HepG2 (cell line): ENCODE results near the gene IFNA6. TPM values are rescaled to one million over a fixed set of nuclear protein-coding genes. Genes with fewer than 3 reads are reported as not detected.

Source experiments
- ATAC-seq: fragments of 200-7000 bp; cut with Tn5 transposase; 3 replicates; pipeline ENCODE4 v1.9.1; 2020; ENCODE audit warnings: mild to moderate bottlenecking, moderate library complexity
- BruUV-seq: library from RNA; stranded (reverse); fragments of 400-500 nt; replicated peaks from 2 replicates; lab custom pipeline; 2021; lab: Mats Ljungman, UMichigan
- CTCF ChIA-PET: fragments of 300-600 bp; formaldehyde crosslinking; extraction: SDS; loops from one replicate; lab custom pipeline; 2021; ENCODE audit warnings: low total read pairs, inconsistent platforms, low intra/inter-chr PET ratio; lab: Yijun Ruan, JAX
- POLR2A ChIA-PET: fragments of 350-600 bp; sonication (Branson Sonifier 250); formaldehyde crosslinking; loops from one replicate; lab custom pipeline; 2020; ENCODE audit warnings: antibody characterized with exemption, inconsistent platforms; lab: Yijun Ruan, JAX
- DNase-seq: peaks from one replicate; pipeline ENCODE4 v3.0.0-alpha.2; 2015; ENCODE audit warnings: low spot score
- FAIRE-seq: peaks from 3 replicates; lab custom pipeline; 2011; peaks lifted over from hg19 to GRCh38; lab: Jason Lieb, UNC
- H2AFZ ChIP-seq: one replicate; pipeline ENCODE4 v1.6.1; 2011; ENCODE audit warnings: low read length, inconsistent platforms
- H3K27ac ChIP-seq: fragments of 300-600 bp; 3 replicates; pipeline ENCODE4 v1.8.0; 2011; ENCODE audit warnings: mixed run types, mild to moderate bottlenecking, mixed read lengths, low read length, inconsistent platforms; ENCODE audit not compliant: insufficient read depth; ENCODE audit errors: extremely low read length
- H3K27me3 ChIP-seq, 2 experiments: fragments of 200-600 bp in 1 of 2; 2 replicates in 1 of 2; 3 replicates in 1 of 2; pipeline versions ENCODE4 v1.6.0 to v1.8.0; 2011; ENCODE audit warnings: low read length in 2 of 2, mild to moderate bottlenecking in 2 of 2, moderate library complexity in 2 of 2, inconsistent platforms in 1 of 2; ENCODE audit not compliant: insufficient read depth in 2 of 2, control insufficient read depth in 1 of 2
- H3K36me3 ChIP-seq, 2 experiments: fragments of 200-600 bp in 1 of 2; replicated peaks in 1 of 2; 2 replicates in 1 of 2; 3 replicates in 1 of 2; pipeline versions ENCODE4 v1.5.1 to v1.8.0; 2011; ENCODE audit warnings: low read length in 2 of 2, inconsistent platforms in 1 of 2; ENCODE audit not compliant: insufficient read depth in 2 of 2, control insufficient read depth in 1 of 2
- H3K4me1 ChIP-seq: 2 replicates; pipeline ENCODE4 v1.5.1; 2012; ENCODE audit warnings: low read length, inconsistent platforms; ENCODE audit not compliant: insufficient read depth
- H3K4me2 ChIP-seq: 2 replicates; pipeline ENCODE4 v1.6.0; 2011; ENCODE audit warnings: low read depth, low read length, inconsistent platforms
- H3K4me3 ChIP-seq, 3 experiments: fragments of 200-600 bp in 1 of 3; sonication (generic), shearing (Covaris generic) in 1 of 3; replicated peaks in 1 of 3; 2 replicates each; pipeline ENCODE4 v1.5.1; 2011 to 2016; ENCODE audit warnings: low read length in 3 of 3, inconsistent platforms in 2 of 3, low read depth in 2 of 3, mild to moderate bottlenecking in 2 of 3, control low read depth in 1 of 3, mixed read lengths in 1 of 3; ENCODE audit not compliant: insufficient read depth in 1 of 3
- H3K79me2 ChIP-seq: one replicate; pipeline ENCODE4 v1.6.1; 2011; ENCODE audit warnings: low read length, inconsistent platforms; ENCODE audit not compliant: insufficient read depth
- H3K9ac ChIP-seq: 2 replicates; pipeline ENCODE4 v1.6.0; 2011; ENCODE audit warnings: mild to moderate bottlenecking, low read depth, low read length, inconsistent platforms; ENCODE audit not compliant: insufficient read depth
- H3K9me3 ChIP-seq: 2 replicates; pipeline ENCODE4 v1.5.1; 2012; ENCODE audit warnings: mild to moderate bottlenecking, low read length
- H4K20me1 ChIP-seq: 2 replicates; pipeline ENCODE4 v1.6.0; 2011; ENCODE audit warnings: inconsistent platforms, mild to moderate bottlenecking, low read length, moderate library complexity; ENCODE audit not compliant: insufficient read depth
- CHD2 ChIP-seq: IDR thresholded peaks from 2 replicates; pipeline ENCODE4 v1.6.1; 2011; ENCODE audit warnings: low read depth, low read length, improper control_type of control experiment
- IRF2 ChIP-seq: IDR thresholded peaks from 2 replicates; pipeline ENCODE4 v1.6.1; 2018; ENCODE audit warnings: missing genetic modification reagents, missing compliant biosample characterization
- ISX ChIP-seq: sonication (generic); formaldehyde crosslinking; conservative IDR thresholded peaks from 2 replicates; pipeline ENCODE4 v1.5.0; 2020; ENCODE audit warnings: missing genetic modification reagents
- PHF8 ChIP-seq: sonication (generic); formaldehyde crosslinking; IDR thresholded peaks from 2 replicates; pipeline ENCODE4 v1.5.0; 2020; ENCODE audit warnings: missing genetic modification reagents
- RFX5 ChIP-seq: IDR thresholded peaks from 2 replicates; pipeline ENCODE4 v1.6.1; 2011; ENCODE audit warnings: low read depth, low read length, improper control_type of control experiment
- TBX2 ChIP-seq: sonication (generic); formaldehyde crosslinking; IDR thresholded peaks from 2 replicates; pipeline ENCODE4 v1.5.0; 2020; ENCODE audit warnings: missing genetic modification reagents, mild to moderate bottlenecking, borderline replicate concordance
- ZBTB38 ChIP-seq: sonication (generic); formaldehyde crosslinking; IDR thresholded peaks from 2 replicates; pipeline ENCODE4 v1.5.1; 2020; ENCODE audit warnings: mild to moderate bottlenecking, missing genetic modification reagents
- ZFP1 ChIP-seq: IDR thresholded peaks from 2 replicates; pipeline ENCODE4 v1.6.1; 2016
- ZNF274 ChIP-seq: sonication (generic); formaldehyde crosslinking; IDR thresholded peaks from 2 replicates; pipeline ENCODE4 v1.5.1; 2020; ENCODE audit warnings: mild to moderate bottlenecking, missing genetic modification reagents
- ZNF296 ChIP-seq: sonication (generic); formaldehyde crosslinking; conservative IDR thresholded peaks from 2 replicates; pipeline ENCODE4 v1.5.0; 2020; ENCODE audit warnings: mild to moderate bottlenecking, missing genetic modification reagents
- ZNF335 ChIP-seq: sonication (generic); formaldehyde crosslinking; IDR thresholded peaks from 2 replicates; pipeline ENCODE4 v1.4.0; 2020; ENCODE audit warnings: missing genetic modification reagents
- ZNF557 ChIP-seq: sonication (generic); formaldehyde crosslinking; IDR thresholded peaks from 2 replicates; pipeline ENCODE4 v1.4.0; 2020; ENCODE audit warnings: missing genetic modification reagents
- WGBS: methylation state at CpG from one replicate; pipeline ENCODE4 v1.1.6; 2017; ENCODE audit warnings: low lambda C conversion rate; 5-methylcytosine and 5-hydroxymethylcytosine counted together
- in situ Hi-C: cut with HindIII; loops from 2 replicates; pipeline ENCODE4 v1.10.0; 2017; ENCODE audit warnings: low pct_unique_long_range_greater_than_20kb; ENCODE audit not compliant: extremely low pct_ligation_motif_present
- intact Hi-C: fragments of 100-400 bp; cut with micrococcal nuclease; formaldehyde crosslinking; loops from one replicate; pipeline ENCODE4 v1.10.0; 2022; ENCODE audit not compliant: unreplicated experiment
- polyA plus RNA-seq, 8 experiments: library from polyadenylated mRNA; depleted of rRNA in 3 of 8; stranded (reverse) in 7 of 8; unstranded in 1 of 8; fragments of >200 nt; fragmentation: Illumina TruSeq in 4 of 8; extraction: Trizol in 4 of 8; gene quantifications; 2 replicates each; pipeline versions ENCODE4 v1.2.1 to v1.2.3, GENCODE V29; 2011 to 2016; ENCODE audit warnings: low read depth in 4 of 8, missing spikeins in 1 of 8, mixed read lengths in 1 of 8; ENCODE audit not compliant: insufficient read depth in 1 of 8
- total RNA-seq, 5 experiments: library from RNA; depleted of rRNA; stranded (reverse); fragments of >200 nt; fragmentation: Illumina TruSeq; extraction: Trizol; gene quantifications; 2 replicates each; pipeline ENCODE4 v1.2.3, GENCODE V29; 2016; ENCODE audit warnings: low read depth in 1 of 5
- TF ChIP-seq, protein P1 (sequence below): sonication (generic); formaldehyde crosslinking; IDR thresholded peaks from 2 replicates; pipeline ENCODE4 v1.5.0; 2020; ENCODE audit warnings: mild to moderate bottlenecking, missing genetic modification reagents, moderate library complexity
- TF ChIP-seq, protein P2 (sequence below): sonication (generic); formaldehyde crosslinking; IDR thresholded peaks from 2 replicates; pipeline ENCODE4 v1.5.1; 2020; ENCODE audit warnings: missing genetic modification reagents, mild to moderate bottlenecking, borderline replicate concordance

The IFNA6 gene
- total and polyA plus RNA-seq, 2 of the 13 experiments (the other 11 are each of a cell fraction or from before 2014, with no cell fraction given), result not detected

DNA sequence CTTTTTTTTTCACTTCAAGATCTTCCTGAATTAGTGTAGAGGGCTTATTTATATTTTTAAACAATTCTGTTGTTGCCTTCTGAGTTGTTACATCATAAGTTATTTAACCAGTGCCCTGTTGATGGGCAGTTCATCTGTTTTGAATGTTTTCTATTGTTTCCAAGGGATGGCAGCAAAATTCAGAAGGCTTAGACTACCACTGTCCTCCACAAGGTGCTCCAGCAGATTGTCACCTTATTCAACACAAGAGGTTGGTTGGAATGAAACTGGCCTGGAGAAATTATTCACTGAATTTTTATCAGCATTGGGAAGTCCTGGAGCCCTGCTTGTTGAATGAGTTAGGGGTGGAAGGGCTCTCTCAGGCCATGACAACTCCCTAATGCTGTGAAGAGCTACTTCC lies 14.2 kb downstream of the IFNA6 start:
- no peak overlapping the region for H3K4me2 ChIP-seq
- no peaks in the 10 kb centered on the region; the same call in 1 of the 2 replicates for H4K20me1 ChIP-seq
- H3K4me3 ChIP-seq, result no peak overlapping the region
- ATAC-seq (peak; percentile 39), DNase-seq (peak; percentile 33), FAIRE-seq (no peak)
- H3K27me3 ChIP-seq, result no peaks in the 10 kb centered on the region; a peak in 1 of 5 replicates
- no peak overlapping the region for H2AFZ ChIP-seq
- H3K9ac ChIP-seq, result no peak overlapping the region
- no peaks in the 10 kb centered on the region for H3K36me3 ChIP-seq
- H3K79me2 ChIP-seq, result peaks cover 32% of the 10 kb centered on the region
- no TSS peak for BruUV-seq
- CTCF ChIA-PET, result no interaction called here
- intact Hi-C loops, result loop anchor here (10.0 kb wide), 1 partner anchor 668 kb away; the partner anchor contains the start of gene CDKN2B
- no peak overlapping the region for H3K27ac ChIP-seq
- in situ Hi-C loops, result loop anchor here (10.0 kb wide), 1 partner anchor 458 kb away; no protein-coding TSS in a partner anchor
- no peaks in the 10 kb centered on the region for H3K9me3 ChIP-seq
- TF ChIP-seq, protein P1, sequence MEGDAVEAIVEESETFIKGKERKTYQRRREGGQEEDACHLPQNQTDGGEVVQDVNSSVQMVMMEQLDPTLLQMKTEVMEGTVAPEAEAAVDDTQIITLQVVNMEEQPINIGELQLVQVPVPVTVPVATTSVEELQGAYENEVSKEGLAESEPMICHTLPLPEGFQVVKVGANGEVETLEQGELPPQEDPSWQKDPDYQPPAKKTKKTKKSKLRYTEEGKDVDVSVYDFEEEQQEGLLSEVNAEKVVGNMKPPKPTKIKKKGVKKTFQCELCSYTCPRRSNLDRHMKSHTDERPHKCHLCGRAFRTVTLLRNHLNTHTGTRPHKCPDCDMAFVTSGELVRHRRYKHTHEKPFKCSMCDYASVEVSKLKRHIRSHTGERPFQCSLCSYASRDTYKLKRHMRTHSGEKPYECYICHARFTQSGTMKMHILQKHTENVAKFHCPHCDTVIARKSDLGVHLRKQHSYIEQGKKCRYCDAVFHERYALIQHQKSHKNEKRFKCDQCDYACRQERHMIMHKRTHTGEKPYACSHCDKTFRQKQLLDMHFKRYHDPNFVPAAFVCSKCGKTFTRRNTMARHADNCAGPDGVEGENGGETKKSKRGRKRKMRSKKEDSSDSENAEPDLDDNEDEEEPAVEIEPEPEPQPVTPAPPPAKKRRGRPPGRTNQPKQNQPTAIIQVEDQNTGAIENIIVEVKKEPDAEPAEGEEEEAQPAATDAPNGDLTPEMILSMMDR, result 0 out of 2 replicates have a peak, but pooled peaks have one; percentile 8
- TF ChIP-seq ZNF274 (CRISPR knock-in tag) (no peak), RFX5 (no peak)
- POLR2A ChIA-PET, result no interaction called here
- H3K4me1 ChIP-seq, result peaks cover 36% of the 10 kb centered on the region

DNA sequence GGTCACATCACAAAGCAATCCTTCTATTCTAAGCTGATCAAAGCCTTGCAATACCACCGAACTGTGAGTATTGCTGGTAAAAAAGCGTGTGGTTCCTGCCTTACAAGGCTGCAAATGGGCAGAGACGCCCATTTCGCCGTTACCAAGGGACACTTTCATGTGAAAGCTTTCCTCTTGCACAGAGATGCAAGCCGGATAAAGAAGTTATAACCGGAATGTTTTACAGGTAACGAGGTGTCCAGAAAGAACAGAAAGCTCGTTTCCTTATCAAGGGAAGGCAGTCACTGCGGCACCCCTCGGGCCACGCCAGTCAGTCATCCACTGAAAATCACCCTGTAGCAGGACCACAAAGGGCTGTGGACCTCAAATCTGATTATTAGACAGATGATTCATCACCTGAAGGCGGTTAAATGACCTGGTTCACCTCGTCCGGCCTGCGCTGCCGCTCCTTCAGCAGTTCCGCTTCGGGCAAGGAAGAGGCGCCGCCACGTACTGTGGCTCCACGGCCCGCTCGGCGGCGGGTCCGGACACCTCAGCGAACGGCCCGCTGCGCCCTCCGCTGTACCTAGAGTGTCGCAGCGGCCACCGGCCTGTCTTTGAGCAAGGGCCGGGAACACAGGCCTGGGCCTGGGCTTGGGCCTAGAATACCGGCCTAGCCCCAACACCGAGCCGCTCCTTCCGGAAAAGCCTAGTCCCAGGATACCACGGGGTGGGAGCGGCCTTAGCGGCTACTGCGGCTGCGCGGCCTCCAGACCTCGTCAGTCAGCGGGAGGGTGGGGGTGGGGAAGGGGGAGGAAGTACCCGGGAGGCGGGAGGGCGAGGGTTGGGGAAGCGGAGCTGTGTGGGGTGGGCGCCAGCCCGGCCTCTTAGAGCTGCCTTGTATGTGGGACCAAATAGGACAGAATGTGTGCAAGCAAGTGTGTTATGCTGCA lies 15.7 kb downstream of the IFNA6 start, which contains the start of gene KLHL9:
KLHL9 (minus strand) TSS at position 704 of the 932 bp plus-strand sequence; CDS start at position 159, 545 bp downstream.
- Histone ChIP-seq H4K20me1 (no peaks in the 10 kb centered on the region; the same call in 1 of the 2 replicates), H3K4me1 (peaks cover 38% of the 10 kb centered on the region), H3K79me2 (peaks cover 35% of the 10 kb centered on the region), H3K27me3 (no peaks in the 10 kb centered on the region; a peak in 1 of 5 replicates), H3K9me3 (no peaks in the 10 kb centered on the region), H3K4me3 (peak within 1 kb of the TSS; percentile 78 to 88 (median 86)), H3K27ac (peak within 1 kb of the TSS; percentile 93), H3K9ac (peak within 1 kb of the TSS; percentile 100), H3K4me2 (peak within 1 kb of the TSS; percentile 98), H3K36me3 (no peaks in the 10 kb centered on the region), H2AFZ (peak within 1 kb of the TSS; percentile 100)
- ChIA-PET POLR2A (interaction anchor here (0.9 to 1.2 kb wide), 6 partner anchors 8 to 100 kb away, joined by 3 to 7 read pairs (median 4); no protein-coding TSS in a partner anchor), CTCF (no interaction called here)
- intact Hi-C loops, result loop anchor here (1.0 to 10.0 kb wide), 2 partner anchors 57 to 670 kb away; partner anchors contain the start of gene CDKN2B
- ATAC-seq (peak; percentile 98), DNase-seq (peak; percentile 82), FAIRE-seq (no peak)
- 1% methylated on average over 31 of the region's 55 CpGs for WGBS
- in situ Hi-C loops, result loop anchor here (10.0 kb wide), 1 partner anchor 460 kb away; no protein-coding TSS in a partner anchor
- TSS peak; percentile 56 for BruUV-seq
- TF ChIP-seq ISX (CRISPR knock-in tag) (no peak; the same call in 1 of the 2 replicates), TBX2 (CRISPR knock-in tag) (peak; percentile 59), ZNF296 (no peak), ZNF557 (CRISPR knock-in tag) (no peak), ZNF335 (CRISPR knock-in tag) (no peak), CHD2 (no peak), ZFP1 (no peak), IRF2 (CRISPR knock-in tag) (0 out of 2 replicates have a peak, but pooled peaks have one; percentile 13), ZBTB38 (CRISPR knock-in tag) (0 out of 2 replicates have a peak, but pooled peaks have one; percentile 33), PHF8 (CRISPR knock-in tag) (peak; percentile 100)
- TF ChIP-seq, protein P2, sequence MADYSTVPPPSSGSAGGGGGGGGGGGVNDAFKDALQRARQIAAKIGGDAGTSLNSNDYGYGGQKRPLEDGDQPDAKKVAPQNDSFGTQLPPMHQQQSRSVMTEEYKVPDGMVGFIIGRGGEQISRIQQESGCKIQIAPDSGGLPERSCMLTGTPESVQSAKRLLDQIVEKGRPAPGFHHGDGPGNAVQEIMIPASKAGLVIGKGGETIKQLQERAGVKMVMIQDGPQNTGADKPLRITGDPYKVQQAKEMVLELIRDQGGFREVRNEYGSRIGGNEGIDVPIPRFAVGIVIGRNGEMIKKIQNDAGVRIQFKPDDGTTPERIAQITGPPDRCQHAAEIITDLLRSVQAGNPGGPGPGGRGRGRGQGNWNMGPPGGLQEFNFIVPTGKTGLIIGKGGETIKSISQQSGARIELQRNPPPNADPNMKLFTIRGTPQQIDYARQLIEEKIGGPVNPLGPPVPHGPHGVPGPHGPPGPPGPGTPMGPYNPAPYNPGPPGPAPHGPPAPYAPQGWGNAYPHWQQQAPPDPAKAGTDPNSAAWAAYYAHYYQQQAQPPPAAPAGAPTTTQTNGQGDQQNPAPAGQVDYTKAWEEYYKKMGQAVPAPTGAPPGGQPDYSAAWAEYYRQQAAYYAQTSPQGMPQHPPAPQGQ (CRISPR knock-in tag), result peak; percentile 50; the same call in 1 of the 2 replicates
